Keratinocyte (primary cell): ENCODE results near the gene CFAP43. TPM values are rescaled to one million over a fixed set of nuclear protein-coding genes. Genes with fewer than 3 reads are reported as not detected.

Source experiments
- DNase-seq: peaks from one replicate; pipeline ENCODE4 v3.0.0-alpha.2; 2011; ENCODE audit warnings: low read depth, missing footprints, low spot score
- FAIRE-seq: peaks from 2 replicates; lab custom pipeline; 2011; peaks lifted over from hg19 to GRCh38; lab: Jason Lieb, UNC
- H2AFZ ChIP-seq: 2 replicates; pipeline ENCODE4 v1.6.0; 2012; ENCODE audit warnings: low read length, control low read depth, inconsistent platforms; ENCODE audit not compliant: control insufficient read depth
- H3K27ac ChIP-seq: 2 replicates; pipeline ENCODE4 v1.5.1; 2011; ENCODE audit warnings: low read length; ENCODE audit not compliant: control insufficient read depth, insufficient read depth
- H3K27me3 ChIP-seq: 3 replicates; pipeline ENCODE4 v1.6.0; 2011; ENCODE audit warnings: low read length; ENCODE audit not compliant: control insufficient read depth, insufficient read depth; ENCODE audit errors: extremely low read depth
- H3K36me3 ChIP-seq, 2 experiments: 2 replicates in 1 of 2; 3 replicates in 1 of 2; pipeline ENCODE4 v1.5.1; 2011; ENCODE audit warnings: low read length in 2 of 2, mild to moderate bottlenecking in 1 of 2; ENCODE audit not compliant: control insufficient read depth in 2 of 2, insufficient read depth in 2 of 2; ENCODE audit errors: extremely low read depth in 1 of 2
- H3K4me1 ChIP-seq: 3 replicates; pipeline ENCODE4 v1.5.1; 2011; ENCODE audit warnings: low read length; ENCODE audit not compliant: control insufficient read depth, insufficient read depth; ENCODE audit errors: extremely low read depth
- H3K4me2 ChIP-seq: 3 replicates; pipeline ENCODE4 v1.6.0; 2011; ENCODE audit warnings: low read depth, low read length; ENCODE audit not compliant: control insufficient read depth, insufficient read depth; ENCODE audit errors: extremely low read depth
- H3K4me3 ChIP-seq, 3 experiments: fragments of 200-600 bp in 1 of 3; sonication (generic) in 1 of 3; 2 replicates in 2 of 3; 3 replicates in 1 of 3; pipeline ENCODE4 v1.5.1; 2011 to 2016; ENCODE audit warnings: low read length in 3 of 3, mild to moderate bottlenecking in 3 of 3, control low read depth in 2 of 3, inconsistent platforms in 1 of 3, low read depth in 1 of 3, mixed read lengths in 1 of 3, mixed run types in 1 of 3, moderate library complexity in 1 of 3; ENCODE audit not compliant: control insufficient read depth in 2 of 3, insufficient read depth in 2 of 3; ENCODE audit errors: extremely low read depth in 1 of 3
- H3K79me2 ChIP-seq: 2 replicates; pipeline ENCODE4 v1.6.0; 2012; ENCODE audit warnings: low read length; ENCODE audit not compliant: control insufficient read depth, insufficient read depth
- H3K9ac ChIP-seq: 3 replicates; pipeline ENCODE4 v1.6.0; 2011; ENCODE audit warnings: low read length; ENCODE audit not compliant: control insufficient read depth, insufficient read depth; ENCODE audit errors: extremely low read depth
- H3K9me1 ChIP-seq: 3 replicates; pipeline ENCODE4 v1.6.0; 2011; ENCODE audit warnings: low read length; ENCODE audit not compliant: control insufficient read depth, insufficient read depth; ENCODE audit errors: extremely low read depth
- H3K9me3 ChIP-seq: 2 replicates; pipeline ENCODE4 v1.5.1; 2012; ENCODE audit warnings: low read depth, low read length; ENCODE audit not compliant: control insufficient read depth
- H4K20me1 ChIP-seq: 3 replicates; pipeline ENCODE4 v1.6.0; 2011; ENCODE audit warnings: low read length; ENCODE audit not compliant: control insufficient read depth, insufficient read depth; ENCODE audit errors: extremely low read depth
- CTCF ChIP-seq, 3 experiments: IDR thresholded peaks in 1 of 3; conservative IDR thresholded peaks in 1 of 3; optimal IDR thresholded peaks in 1 of 3; 2 replicates in 2 of 3; 3 replicates in 1 of 3; pipeline versions ENCODE3 to v1.5.1; 2011; ENCODE audit warnings: low read length in 3 of 3, mild to moderate bottlenecking in 3 of 3, moderate library complexity in 2 of 3, control low read depth in 1 of 3, inconsistent platforms in 1 of 3; ENCODE audit not compliant: insufficient read depth in 2 of 3; ENCODE audit errors: extremely low read depth in 1 of 3
- EZH2 ChIP-seq: IDR thresholded peaks from one replicate; pipeline ENCODE4 v1.6.1; 2012; ENCODE audit warnings: inconsistent platforms, mild to moderate bottlenecking, low read length, moderate library complexity
- dilution Hi-C: fragments of 300-500 bp; cut with MboI; formaldehyde crosslinking; loops from one replicate; pipeline ENCODE4 v1.7.0; 2020; ENCODE audit warnings: low sequenced_read_pairs; ENCODE audit not compliant: extremely low pct_ligation_motif_present
- polyA plus RNA-seq, 5 experiments: library from polyadenylated mRNA; depleted of rRNA in 3 of 5; stranded (reverse) in 3 of 5; stranded (forward) in 1 of 5; unstranded in 1 of 5; fragments of >200 nt; gene quantifications; 1 replicate in 1 of 5; 2 replicates in 3 of 5; 3 replicates in 1 of 5; pipeline versions ENCODE4 v1.2.1 to v1.2.3, GENCODE V29; 2011 to 2012; ENCODE audit warnings: missing spikeins in 2 of 5, low read depth in 1 of 5, low replicate concordance in 1 of 5

Gene CFAP43
- polyA plus RNA-seq, 1 donor (not counting 4 experiments of a cell fraction or from before 2014, with no cell fraction given): 0.25 TPM

DNA sequence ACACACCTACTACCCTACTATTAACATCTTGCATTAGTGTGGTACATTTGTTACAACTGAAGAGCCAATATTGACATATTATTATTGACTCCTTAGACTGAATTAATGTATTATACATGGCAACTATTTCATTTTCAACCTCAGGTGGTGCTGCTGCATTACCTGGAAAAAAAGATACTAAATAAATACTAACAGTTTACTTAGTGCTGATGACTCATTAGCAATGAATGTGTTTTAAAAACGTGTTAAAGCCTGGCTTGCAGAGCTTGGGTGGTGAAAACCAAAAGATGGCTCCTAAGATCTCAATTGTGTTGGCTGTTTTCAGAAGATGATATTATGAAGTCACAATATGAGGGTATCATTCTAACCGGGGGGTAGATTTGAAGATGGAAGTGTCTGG lies 34.8 kb downstream of the CFAP43 start:
- no peaks in the 10 kb centered on the region for H3K36me3 ChIP-seq
- H3K4me3 ChIP-seq: no peak overlapping the region
- TF ChIP-seq CTCF (optimal IDR thresholded peaks at IDR 0.05 in 1 of 3, IDR thresholded peaks at IDR 0.05 in 1 of 3, conservative IDR thresholded peaks at IDR 0.05 in 1 of 3; ENCODE audit: extremely low read depth in 1 of 3, insufficient read depth in 2 of 3, low read length in 3 of 3) (no peak), EZH2 (no peak)
- no peak overlapping the region for H3K9ac ChIP-seq
- H3K4me1 ChIP-seq: peaks cover 7% of the 10 kb centered on the region
- H3K9me3 ChIP-seq: no peaks in the 10 kb centered on the region
- FAIRE-seq: peak; percentile 32
- peaks cover 6% of the 10 kb centered on the region for H3K27me3 ChIP-seq
- H3K9me1 ChIP-seq: no peaks in the 10 kb centered on the region
- no peak overlapping the region for H3K27ac ChIP-seq
- peak overlapping the region; percentile 82 for H2AFZ ChIP-seq
- no peaks in the 10 kb centered on the region for H3K79me2 ChIP-seq
- DNase-seq: peak; percentile 7
- dilution Hi-C loops: no loop called here
- no peaks in the 10 kb centered on the region for H4K20me1 ChIP-seq
- peak overlapping the region; percentile 64 for H3K4me2 ChIP-seq

- Histone ChIP-seq H2AFZ (no peak overlapping the region), H3K9me3 (no peaks in the 10 kb centered on the region), H3K79me2 (no peaks in the 10 kb centered on the region), H4K20me1 (no peaks in the 10 kb centered on the region), H3K4me3 (no peak overlapping the region), H3K27me3 (peaks cover 6% of the 10 kb centered on the region), H3K9me1 (no peaks in the 10 kb centered on the region), H3K36me3 (no peaks in the 10 kb centered on the region), H3K4me2 (no peak overlapping the region), H3K4me1 (peaks cover 7% of the 10 kb centered on the region), H3K9ac (no peak overlapping the region), H3K27ac (no peak overlapping the region)
- dilution Hi-C loops: no loop called here
- DNase-seq: no peak
- no peak for FAIRE-seq
- no peak for TF ChIP-seq EZH2
- no peak for TF ChIP-seq CTCF (optimal IDR thresholded peaks at IDR 0.05 in 1 of 3, IDR thresholded peaks at IDR 0.05 in 1 of 3, conservative IDR thresholded peaks at IDR 0.05 in 1 of 3; ENCODE audit: extremely low read depth in 1 of 3, insufficient read depth in 2 of 3, low read length in 3 of 3)
Measured at GRCh38 chr10:104195706-104196105, 36.5 kb downstream of the CFAP43 start.
